GM21423 (cell line): ENCODE measurements around the gene PTH2.

ENCODE experiments used
- ATAC-seq: cut with Tn5 transposase; IDR thresholded peaks from one replicate; pipeline ENCODE4 v1.9.1; 2021; ENCODE audit warnings: mild to moderate bottlenecking, moderate library complexity; ENCODE audit not compliant: unreplicated experiment

The PTH2 gene

DNA sequence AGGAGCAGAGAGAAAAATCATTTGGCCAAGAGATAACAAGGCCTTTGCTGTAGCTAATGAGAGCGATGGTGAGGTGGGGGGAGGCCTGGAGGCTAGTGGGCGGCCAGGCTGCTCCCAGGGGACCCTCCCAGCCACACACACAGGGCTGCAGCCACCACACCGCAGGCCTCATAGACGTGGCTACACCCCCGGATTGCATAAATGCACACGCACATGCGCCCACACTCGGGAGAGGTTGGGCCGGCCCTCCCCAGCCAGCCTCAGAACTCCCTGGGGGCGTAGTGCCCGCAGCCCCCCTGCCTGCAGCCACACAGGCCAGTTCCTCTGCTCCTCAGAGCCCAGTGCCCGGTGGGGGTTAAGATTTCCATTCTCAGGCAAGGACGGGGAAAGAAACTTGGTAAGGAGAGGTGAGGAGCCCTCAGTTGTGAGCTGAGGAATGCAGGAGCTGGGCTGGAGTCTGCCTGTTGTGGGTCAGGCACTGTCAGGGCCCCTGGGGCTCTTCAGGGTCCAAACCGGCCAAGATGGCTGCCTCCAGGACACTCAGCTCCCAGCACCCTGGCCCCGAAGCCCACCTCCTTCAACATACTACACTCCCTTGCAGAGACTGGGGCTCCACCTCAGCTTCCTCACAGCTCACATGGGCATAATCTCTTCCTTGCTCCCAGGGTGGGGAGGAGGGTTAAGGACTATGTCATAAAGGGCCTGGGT lies 8.0 kb downstream of the PTH2 start:
- no peak for ATAC-seq

DNA sequence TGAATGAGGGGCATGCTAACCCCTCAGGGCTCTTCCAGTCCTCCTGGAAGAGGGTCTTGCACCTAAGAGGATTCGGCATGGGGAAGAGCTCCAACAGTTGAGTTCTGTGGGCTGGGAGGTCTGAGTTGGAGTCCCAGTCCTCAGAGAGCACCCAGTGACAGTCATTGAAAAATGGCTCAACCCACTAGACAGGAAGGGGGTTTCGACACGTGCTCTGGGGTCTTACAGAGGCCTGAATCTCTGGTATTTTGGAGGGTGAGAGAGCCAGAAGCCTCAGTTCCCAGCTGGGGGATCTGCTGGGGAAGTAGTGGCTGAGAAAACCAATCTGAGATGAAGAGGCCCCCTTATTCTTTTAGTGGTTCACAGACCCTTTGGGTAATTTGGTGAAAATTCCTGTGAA lies 9.0 kb downstream of the PTH2 start:
- ATAC-seq, result no peak

DNA sequence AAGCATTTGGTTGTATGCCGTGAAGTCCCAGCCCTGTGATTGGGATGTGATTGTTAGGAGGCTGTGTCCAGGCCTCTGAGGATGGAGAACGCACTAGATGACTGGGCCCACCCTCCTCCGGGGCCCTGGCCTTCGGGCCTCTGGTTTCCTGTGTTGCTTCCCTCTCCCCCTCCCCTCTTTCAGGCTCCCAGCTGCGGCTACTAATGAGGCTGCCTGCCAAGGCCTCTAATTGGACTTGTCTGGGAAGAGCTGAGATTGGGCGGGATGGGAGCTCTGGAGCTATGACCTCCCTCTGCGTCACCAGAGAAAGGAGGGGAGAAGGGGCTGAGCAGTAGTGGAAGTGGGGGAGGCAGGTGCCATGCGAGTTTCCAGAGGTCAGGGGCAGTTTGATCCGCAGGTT lies 9.9 kb downstream of the PTH2 start:
- ATAC-seq, result no peak

DNA sequence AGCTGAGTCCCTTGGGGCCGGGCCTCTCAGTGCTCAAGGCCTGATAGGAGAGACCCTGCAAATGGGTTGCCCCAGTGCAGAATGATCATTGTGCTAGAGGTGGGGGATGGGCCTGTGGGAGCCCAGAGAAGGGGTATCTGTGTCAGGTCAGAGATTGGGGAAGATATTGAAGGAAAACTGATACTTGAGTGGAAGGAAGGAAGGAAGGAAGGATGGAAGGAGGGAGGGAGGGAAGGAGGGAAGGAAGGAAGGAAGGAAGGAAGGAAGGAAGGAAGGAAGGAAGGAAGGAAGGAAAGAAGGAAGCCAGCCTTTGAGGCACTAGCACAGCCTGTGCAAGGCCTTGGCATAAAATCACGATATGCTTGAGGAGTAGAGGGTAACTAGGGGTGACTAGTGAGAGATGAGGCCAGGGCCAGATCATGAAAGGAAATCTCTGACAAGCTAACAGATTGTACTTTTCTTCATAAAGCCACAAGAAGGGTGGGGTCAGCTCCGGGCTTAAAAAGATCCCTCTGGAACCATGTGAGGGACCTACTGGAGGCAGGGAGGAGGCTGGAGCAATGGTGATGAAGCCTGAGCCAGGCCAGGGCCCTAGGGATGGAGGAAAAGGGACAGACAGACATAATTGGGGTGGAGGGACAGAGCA lies 11.4 kb downstream of the PTH2 start:
- ATAC-seq, result no peak

DNA sequence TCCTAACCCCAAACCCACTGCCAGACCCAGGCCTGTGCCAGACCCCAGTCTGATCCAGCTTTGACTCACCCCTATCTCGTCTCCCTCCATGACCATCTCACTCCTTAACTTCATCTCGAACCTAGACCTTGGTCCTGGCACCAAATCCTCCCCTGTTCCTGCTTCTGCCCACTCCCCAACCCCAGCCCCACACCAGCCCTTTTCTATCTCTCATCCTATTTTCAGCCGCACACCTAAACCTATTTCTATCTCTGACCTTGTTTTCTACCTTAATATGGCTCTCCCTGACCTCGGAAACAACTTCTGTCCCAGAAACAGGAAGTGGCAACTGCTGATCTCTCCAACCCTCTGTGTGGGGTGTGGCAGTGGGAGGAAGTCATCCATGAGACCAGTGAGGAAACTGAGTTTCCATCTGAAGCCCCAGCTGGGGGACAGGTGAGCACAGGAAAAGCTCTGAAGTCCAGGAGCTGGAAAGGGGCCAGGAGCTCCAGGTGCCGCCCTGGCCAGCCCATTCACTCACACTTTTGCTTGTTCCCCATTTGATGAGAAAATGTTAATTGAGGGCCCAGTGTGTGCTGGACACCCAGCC lies 13.7 kb downstream of the PTH2 start:
- no peak for ATAC-seq

DNA sequence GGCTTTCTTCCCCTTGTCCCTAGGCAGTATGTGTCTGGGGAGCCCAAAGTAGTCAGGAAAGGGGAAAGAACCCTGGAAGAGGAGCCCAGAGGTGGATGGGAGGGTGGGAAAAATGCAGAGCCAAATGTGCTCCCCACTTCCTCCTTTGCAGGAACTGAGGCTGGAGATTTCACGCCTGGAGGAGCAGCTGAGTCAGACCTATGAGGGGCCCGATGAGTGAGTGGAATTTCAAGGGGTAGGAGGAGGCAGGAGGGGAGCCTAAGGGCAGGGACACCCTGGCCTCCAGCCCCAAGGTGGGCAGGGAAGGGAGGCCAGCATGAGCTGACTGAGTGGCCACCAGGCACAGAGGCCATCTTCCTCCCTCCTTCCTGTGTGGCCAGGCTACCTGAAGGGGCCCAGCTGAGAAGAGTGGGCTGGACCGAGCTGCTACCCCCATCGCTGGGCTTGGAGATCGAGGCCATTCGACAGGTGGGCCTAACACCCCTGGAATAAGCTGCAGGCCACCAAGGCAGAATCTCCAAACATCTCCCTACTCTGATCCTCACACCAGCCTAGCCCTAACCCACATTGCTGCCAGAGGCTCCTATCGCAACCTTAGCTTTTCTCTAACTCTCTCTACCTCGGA lies 14.3 kb downstream of the PTH2 start:
- ATAC-seq, result no peak

DNA sequence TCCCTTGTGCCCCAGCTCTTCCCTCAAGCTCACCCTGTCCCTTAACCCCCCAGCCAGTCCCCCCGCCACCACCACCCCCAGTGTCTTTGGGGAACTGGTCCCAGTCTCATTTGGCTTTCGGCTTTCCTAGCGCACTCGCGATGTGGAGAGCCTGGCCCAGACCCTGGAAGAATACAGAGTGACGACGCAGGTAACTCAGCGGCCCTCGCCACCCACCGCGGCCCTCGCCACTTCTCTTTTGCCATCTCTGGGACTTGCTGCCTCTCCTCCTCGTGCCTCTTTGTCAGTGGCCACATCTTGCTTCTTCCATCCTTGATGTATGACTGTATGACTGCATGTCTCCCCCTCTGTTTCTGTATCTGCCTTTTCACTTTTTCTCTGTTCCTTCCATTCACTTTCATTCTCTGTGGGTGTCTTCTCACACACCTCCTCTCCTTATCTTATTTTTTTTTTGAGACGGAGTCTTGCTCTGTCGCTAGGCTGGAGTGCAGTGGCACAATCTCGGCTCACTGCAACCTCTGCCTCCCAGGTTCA lies 15.7 kb downstream of the PTH2 start:
- ATAC-seq, result no peak

DNA sequence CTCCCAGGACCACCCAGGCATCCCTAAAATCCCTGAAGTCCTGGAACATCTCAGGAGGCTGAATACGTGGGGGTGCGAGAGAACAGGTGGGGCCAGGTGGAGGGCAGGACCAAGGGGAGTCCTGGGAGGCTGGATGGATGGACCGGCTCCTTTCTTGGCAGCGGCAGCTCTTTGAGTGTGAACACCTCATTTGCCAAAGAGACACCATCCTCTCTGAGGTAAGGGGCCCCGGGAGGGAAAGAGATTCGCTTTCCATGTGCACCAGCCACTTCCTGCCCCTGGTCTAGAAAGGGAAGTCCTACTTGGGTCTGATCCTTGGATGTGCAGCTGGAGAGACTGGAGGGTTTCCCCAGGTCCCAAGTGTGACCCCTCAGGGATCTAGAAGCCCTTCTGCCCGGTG lies 16.2 kb downstream of the PTH2 start:
- ATAC-seq, result no peak

DNA sequence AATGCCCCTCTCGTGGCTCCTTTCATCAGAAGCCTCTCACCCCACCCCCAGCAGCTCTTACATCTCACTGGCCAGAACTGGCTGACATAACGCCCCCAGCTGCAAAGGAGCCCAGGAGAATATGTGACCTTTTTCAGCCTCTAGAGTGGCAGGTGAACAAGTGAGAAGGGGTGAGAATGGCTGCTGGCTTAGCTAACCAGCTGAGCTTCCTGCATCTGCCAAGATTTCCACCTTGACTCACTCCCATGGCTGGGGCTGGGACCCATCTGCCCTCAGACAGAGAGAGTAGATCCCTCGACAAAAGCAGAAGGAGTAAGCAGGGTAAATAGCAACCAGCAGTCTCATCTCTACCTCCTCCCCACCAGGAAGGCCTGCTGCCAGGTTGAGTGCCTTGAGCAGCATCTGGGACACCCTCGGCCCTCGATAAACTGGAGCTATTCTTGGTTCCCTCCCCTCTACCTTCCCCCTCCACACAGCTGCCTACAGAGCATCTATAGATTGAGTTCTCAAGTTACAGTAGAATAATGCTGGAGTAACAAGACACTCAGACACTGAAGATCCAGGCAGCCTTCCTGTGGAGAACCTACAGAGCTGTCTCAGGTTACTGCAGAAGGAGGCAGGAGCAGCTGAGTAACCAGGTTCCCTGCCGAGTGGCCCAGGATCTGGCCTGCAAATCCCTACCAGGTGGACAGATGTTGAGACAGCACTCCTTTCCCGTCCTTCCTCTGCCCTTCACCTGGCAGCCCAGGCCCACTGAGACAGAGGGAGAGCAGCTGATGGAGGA lies 19.6 kb downstream of the PTH2 start:
- no peak for ATAC-seq

DNA sequence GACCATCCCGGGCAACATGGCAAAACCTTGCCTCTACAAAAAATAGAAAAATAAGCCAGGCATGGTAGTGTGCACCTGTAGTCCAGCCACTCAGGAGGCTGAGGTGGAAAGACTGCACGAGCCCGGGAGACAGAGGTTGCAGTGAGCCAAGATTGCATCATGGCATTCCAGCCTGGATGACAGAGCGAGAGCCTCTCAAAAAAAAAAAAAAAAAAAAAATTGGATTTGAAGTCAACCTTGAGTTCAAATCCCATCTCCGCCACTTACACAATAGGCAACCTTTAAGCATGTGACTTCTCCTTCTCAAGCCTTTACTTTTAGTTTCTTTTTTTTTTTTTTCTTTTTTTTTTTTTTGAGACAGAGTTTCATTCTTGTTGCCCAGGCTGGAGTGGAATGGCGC lies 23.2 kb downstream of the PTH2 start:
- ATAC-seq, result no peak

DNA sequence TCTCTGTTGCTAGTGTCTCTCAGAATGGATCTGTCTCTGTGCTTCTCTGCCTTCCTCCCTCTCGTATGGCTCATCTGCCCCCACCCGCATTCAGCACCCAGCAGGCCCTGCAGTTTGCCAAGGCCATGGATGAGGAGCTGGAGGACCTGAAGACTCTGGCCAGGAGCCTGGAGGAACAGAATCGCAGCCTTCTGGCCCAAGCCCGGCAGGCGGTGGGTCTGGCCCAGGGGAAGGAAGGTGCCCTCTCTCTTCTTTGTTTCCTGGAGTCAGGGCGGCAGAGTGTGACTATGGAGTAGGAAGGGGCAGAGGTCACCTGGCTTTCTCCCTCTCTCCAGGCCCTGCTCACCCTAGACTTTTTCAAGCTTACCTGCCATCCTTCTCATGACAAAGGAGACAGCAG lies 24.3 kb downstream of the PTH2 start:
- ATAC-seq, result no peak

DNA sequence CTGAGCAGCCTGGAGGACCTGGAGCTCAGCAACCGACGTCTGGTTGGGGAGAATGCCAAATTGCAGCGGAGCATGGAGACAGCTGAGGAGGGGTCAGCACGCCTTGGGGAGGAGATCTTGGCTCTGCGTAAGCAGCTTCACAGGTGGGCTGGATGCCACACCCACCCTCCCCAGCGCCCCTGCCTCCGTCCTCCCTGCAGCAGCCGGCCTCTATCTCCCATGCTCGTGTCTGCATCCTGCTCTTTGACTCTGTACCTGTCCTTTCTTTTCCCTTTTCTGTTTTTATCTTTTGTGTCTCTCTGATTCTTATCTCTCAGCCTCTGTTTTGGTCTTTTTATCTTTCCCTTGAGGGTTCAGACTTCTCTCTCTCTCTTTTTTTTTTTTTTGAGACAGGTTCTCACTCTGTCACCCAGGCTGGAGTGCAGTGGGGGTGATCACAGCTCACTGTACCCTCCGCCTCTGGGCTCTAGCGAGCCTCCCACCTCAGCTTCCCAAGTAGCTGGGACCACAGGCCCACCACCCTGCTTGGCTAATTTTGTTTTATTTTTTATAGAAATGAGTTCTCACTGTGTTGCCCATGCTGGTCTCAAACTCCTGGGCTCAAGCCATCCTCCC lies 25.1 kb downstream of the PTH2 start:
- ATAC-seq, result no peak

DNA sequence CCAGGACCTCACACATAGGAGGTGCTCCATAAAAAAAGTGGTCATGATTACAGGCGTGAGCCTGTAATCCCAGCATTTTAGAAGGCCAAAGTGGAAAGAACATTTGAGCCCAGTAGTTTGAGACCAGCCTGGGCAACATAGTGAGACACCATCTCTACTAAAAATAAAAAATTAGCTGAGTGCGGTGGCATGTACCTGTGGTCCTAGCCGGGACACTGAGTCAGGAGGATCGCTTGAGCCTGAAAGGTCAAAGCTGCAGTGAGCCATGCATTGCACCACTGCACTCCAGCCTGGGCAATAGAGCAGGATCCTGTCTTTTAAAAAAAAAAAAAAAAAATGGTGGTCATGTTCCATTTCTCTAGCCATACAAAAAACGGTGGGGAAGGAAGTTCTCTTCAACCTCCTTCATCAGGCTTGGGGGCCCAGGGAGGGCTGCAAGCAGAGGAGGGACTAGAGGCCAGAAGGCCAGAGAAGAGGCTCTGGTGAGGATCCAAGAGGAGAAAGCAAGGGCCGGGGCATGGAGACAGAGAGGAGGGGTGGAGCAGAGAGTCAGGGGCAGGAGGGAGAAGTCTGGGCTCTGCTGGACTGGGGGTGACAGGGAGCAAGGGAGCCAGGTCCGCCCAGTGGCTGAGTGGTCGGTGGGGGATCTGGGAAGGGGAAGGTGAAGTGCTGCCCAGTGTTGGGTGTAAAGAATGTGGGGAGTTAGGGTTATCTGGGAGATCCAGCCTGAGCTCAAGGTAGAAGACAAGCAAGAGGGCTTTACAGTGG lies 26.3 kb downstream of the PTH2 start:
- no peak for ATAC-seq

DNA sequence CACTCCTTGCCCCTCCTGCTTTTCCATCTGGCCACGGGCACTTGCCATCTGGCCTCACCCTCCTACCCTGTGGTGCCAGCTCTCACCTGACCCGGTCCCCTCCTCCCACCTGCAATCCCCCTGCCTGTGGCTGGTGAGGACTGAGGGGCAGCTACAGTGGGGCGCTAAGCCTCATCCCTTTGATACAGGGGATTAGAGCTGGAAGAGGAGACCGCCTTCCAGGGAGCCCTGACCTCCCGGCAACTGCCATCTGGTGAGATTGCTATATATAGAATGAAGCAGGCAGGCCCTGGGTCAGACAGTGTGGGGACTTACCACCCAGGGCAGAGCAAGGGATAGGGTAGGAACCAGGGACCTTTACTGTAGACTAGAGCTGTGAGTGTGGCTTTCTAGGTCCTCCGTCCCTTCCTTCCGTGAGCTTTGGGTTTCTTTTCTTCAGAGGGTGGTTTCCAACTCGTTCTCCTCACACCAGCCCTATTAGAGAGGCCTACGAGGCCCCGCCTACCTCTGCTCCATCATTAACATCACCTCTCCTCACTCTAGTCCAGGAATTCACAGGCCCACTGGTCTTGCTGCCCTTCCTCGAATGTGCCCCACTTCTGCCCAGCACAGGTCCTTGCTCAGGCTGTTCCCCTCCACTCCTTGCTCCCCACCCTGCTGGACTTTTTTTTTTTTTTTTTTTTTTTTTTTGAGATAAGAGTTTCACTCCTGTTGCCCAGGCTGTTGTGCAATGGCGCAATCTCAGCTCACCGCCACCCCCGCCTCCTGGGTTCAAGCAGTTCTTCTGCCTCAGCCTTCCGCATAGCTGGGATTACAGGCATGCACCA lies 27.4 kb downstream of the PTH2 start:
- no peak for ATAC-seq

DNA sequence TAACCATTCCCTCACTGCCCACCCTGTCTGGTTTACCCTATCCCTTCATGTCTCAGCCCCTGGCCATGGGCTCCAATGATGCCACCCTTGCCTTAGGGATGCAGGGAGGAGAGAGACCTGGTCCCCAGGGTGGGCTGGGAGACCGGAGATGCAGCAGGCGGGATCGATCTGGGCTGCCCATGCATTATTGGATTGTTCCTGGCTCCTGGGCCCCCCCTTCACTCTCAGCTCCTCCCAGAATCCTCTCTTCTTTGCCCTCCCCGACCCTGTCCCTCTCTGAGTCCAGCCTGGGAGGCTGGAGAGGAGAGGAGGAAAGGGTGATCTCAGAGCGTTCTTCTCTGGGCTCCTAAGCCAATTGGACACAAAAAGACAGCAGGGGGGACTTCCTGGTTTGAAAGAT lies 29.4 kb downstream of the PTH2 start:
- ATAC-seq, result no peak

DNA sequence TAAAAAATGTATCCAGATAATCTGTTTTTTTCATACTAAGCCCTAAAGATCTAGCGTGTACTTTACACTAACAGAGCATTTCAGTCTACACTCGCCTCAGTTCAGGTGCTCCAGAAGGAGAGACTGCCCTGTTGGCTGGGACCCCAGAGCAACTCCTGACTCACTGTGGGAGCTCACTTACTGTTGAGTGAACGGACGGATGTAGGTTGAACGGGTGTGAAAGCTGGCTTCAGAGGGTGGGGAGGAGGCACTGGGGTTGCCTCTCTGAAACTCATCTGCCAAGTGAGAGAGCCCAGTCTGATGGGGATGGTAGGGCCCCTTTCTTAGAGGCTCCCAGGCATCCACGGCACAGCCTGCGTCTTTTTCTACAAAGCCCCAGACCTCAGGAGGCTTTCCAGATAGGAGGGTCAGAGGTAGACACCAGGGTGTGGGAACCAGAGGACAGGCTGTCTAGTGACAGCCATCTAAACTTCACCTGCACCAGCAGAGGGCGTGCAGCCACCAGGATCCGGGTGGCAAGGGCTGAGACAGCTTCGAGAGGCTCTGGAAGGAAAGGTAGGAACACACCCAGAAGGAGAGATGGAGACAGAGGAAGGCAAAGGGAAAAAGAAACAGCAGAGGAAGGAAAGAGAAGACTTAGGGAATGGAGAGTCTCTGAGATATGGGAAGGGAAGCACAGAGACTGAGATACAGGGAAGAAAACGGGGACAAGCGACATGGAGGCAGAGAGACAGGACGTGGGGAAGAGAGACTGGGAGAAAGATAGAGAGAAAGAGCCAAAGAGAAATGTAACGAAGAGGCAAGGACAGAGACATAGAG lies 31.5 kb downstream of the PTH2 start:
- ATAC-seq, result no peak

DNA sequence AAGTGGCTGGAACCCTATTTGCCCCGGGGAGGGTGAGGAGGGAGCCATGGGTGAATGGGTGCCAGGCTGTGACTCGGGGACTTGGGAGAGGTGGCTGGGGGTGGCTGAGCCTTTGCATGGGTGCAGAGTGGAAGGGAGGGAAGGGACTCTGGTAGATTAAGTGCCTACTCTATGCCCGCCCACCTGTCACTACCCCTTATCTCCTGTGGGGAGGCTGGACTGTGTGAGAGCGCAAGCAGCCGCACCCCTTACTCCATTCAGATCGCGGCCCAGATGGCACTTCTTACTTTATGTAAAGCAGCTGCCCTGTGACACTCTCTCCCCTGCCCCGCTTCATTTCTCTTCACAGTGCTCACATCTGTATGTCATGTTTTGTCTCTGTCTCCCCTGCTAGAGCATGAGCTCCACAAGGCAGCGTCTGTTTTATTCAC lies 32.3 kb downstream of the PTH2 start:
- ATAC-seq, result no peak
